ENCODE results near the gene HSD17B12.
A peak's percentile ranks its signal among the peaks of the same experiment; 100 is the strongest.

Gene HSD17B12

GRCh38 chr11:43810929-43811596 is 130.5 kb downstream of the HSD17B12 start:
- no peaks in the 10 kb centered on the region for H3K4me1 ChIP-seq (ENCODE audit: control insufficient read depth, insufficient read depth, low read length)
- H3K27me3 ChIP-seq (ENCODE audit: control insufficient read depth, insufficient read depth, low read length), result no peaks in the 10 kb centered on the region
- H3K36me3 ChIP-seq (ENCODE audit: insufficient read depth, low read length), result peaks cover 5% of the 10 kb centered on the region
- no peak overlapping the region for H3K9ac ChIP-seq (ENCODE audit: low read depth, low read length)
- no peak overlapping the region for H3K4me2 ChIP-seq (ENCODE audit: low read length)
- no peaks in the 10 kb centered on the region for H3K9me3 ChIP-seq (replicated peaks; ENCODE audit: low read length)
- H3K4me3 ChIP-seq (ENCODE audit: low read length), result no peak overlapping the region

GRCh38 chr11:43812471-43812870 is 131.9 kb downstream of the HSD17B12 start:
- H3K9me3 ChIP-seq (replicated peaks; ENCODE audit: low read length), result no peaks in the 10 kb centered on the region
- no peaks in the 10 kb centered on the region for H3K27me3 ChIP-seq (ENCODE audit: control insufficient read depth, insufficient read depth, low read length)
- H3K4me2 ChIP-seq (ENCODE audit: low read length), result no peak overlapping the region
- H3K9ac ChIP-seq (ENCODE audit: low read depth, low read length), result no peak overlapping the region
- H3K36me3 ChIP-seq (ENCODE audit: insufficient read depth, low read length), result peaks cover 4% of the 10 kb centered on the region
- H3K4me1 ChIP-seq (ENCODE audit: control insufficient read depth, insufficient read depth, low read length), result no peaks in the 10 kb centered on the region
- no peak overlapping the region for H3K4me3 ChIP-seq (ENCODE audit: low read length)

- Histone ChIP-seq H3K4me2 (ENCODE audit: low read length) (no peak overlapping the region), H3K9ac (ENCODE audit: low read depth, low read length) (no peak overlapping the region), H3K4me1 (ENCODE audit: control insufficient read depth, insufficient read depth, low read length) (no peaks in the 10 kb centered on the region), H3K27me3 (ENCODE audit: control insufficient read depth, insufficient read depth, low read length) (no peaks in the 10 kb centered on the region), H3K36me3 (ENCODE audit: insufficient read depth, low read length) (peaks cover 4% of the 10 kb centered on the region), H3K4me3 (ENCODE audit: low read length) (no peak overlapping the region), H3K9me3 (replicated peaks; ENCODE audit: low read length) (no peaks in the 10 kb centered on the region)
Measured at GRCh38 chr11:43818220-43818619, 137.7 kb downstream of the HSD17B12 start.

GRCh38 chr11:43819926-43820325 is 139.4 kb downstream of the HSD17B12 start:
- no peak overlapping the region for H3K9ac ChIP-seq (ENCODE audit: low read depth, low read length)
- H3K9me3 ChIP-seq (replicated peaks; ENCODE audit: low read length), result no peaks in the 10 kb centered on the region
- H3K4me3 ChIP-seq (ENCODE audit: low read length), result no peak overlapping the region
- no peaks in the 10 kb centered on the region for H3K27me3 ChIP-seq (ENCODE audit: control insufficient read depth, insufficient read depth, low read length)
- H3K4me2 ChIP-seq (ENCODE audit: low read length), result no peak overlapping the region
- no peaks in the 10 kb centered on the region for H3K4me1 ChIP-seq (ENCODE audit: control insufficient read depth, insufficient read depth, low read length)
- H3K36me3 ChIP-seq (ENCODE audit: insufficient read depth, low read length), result peaks cover 4% of the 10 kb centered on the region

- Histone ChIP-seq H3K27me3 (ENCODE audit: control insufficient read depth, insufficient read depth, low read length) (no peaks in the 10 kb centered on the region), H3K4me1 (ENCODE audit: control insufficient read depth, insufficient read depth, low read length) (no peaks in the 10 kb centered on the region), H3K4me2 (ENCODE audit: low read length) (no peak overlapping the region), H3K9ac (ENCODE audit: low read depth, low read length) (no peak overlapping the region), H3K36me3 (ENCODE audit: insufficient read depth, low read length) (no peaks in the 10 kb centered on the region), H3K4me3 (ENCODE audit: low read length) (no peak overlapping the region), H3K9me3 (replicated peaks; ENCODE audit: low read length) (no peaks in the 10 kb centered on the region)
Measured at GRCh38 chr11:43823316-43823715, 142.8 kb downstream of the HSD17B12 start.

GRCh38 chr11:43823851-43824250 is 143.3 kb downstream of the HSD17B12 start:
- Histone ChIP-seq H3K4me2 (ENCODE audit: low read length) (no peak overlapping the region), H3K4me1 (ENCODE audit: control insufficient read depth, insufficient read depth, low read length) (no peaks in the 10 kb centered on the region), H3K36me3 (ENCODE audit: insufficient read depth, low read length) (no peaks in the 10 kb centered on the region), H3K4me3 (ENCODE audit: low read length) (no peak overlapping the region), H3K9me3 (replicated peaks; ENCODE audit: low read length) (no peaks in the 10 kb centered on the region), H3K27me3 (ENCODE audit: control insufficient read depth, insufficient read depth, low read length) (no peaks in the 10 kb centered on the region), H3K9ac (ENCODE audit: low read depth, low read length) (no peak overlapping the region)

- no peaks in the 10 kb centered on the region for H3K36me3 ChIP-seq (ENCODE audit: insufficient read depth, low read length)
Measured at GRCh38 chr11:43825217-43825816, 144.8 kb downstream of the HSD17B12 start.

GRCh38 chr11:43830928-43831440 is 150.4 kb downstream of the HSD17B12 start:
- H3K9me3 ChIP-seq (replicated peaks; ENCODE audit: low read length), result no peaks in the 10 kb centered on the region

More at GRCh38 chr11:43825217-43825816, 144.8 kb downstream of the HSD17B12 start:
- Histone ChIP-seq H3K9ac (ENCODE audit: low read depth, low read length) (no peak overlapping the region), H3K4me3 (ENCODE audit: low read length) (no peak overlapping the region), H3K9me3 (replicated peaks; ENCODE audit: low read length) (no peaks in the 10 kb centered on the region), H3K4me2 (ENCODE audit: low read length) (no peak overlapping the region), H3K27me3 (ENCODE audit: control insufficient read depth, insufficient read depth, low read length) (no peaks in the 10 kb centered on the region), H3K4me1 (ENCODE audit: control insufficient read depth, insufficient read depth, low read length) (peaks cover 2% of the 10 kb centered on the region)

GRCh38 chr11:43832536-43832935 is 152.0 kb downstream of the HSD17B12 start:
- Histone ChIP-seq H3K9me3 (replicated peaks; ENCODE audit: low read length) (no peaks in the 10 kb centered on the region), H3K4me1 (ENCODE audit: control insufficient read depth, insufficient read depth, low read length) (peaks cover 14% of the 10 kb centered on the region), H3K36me3 (ENCODE audit: insufficient read depth, low read length) (peaks cover 6% of the 10 kb centered on the region), H3K4me3 (ENCODE audit: low read length) (no peak overlapping the region), H3K4me2 (ENCODE audit: low read length) (no peak overlapping the region), H3K27me3 (ENCODE audit: control insufficient read depth, insufficient read depth, low read length) (no peaks in the 10 kb centered on the region), H3K9ac (ENCODE audit: low read depth, low read length) (no peak overlapping the region)

More at GRCh38 chr11:43830928-43831440, 150.4 kb downstream of the HSD17B12 start:
- peak overlapping the region; percentile 22 for H3K9ac ChIP-seq (ENCODE audit: low read depth, low read length)
- H3K4me2 ChIP-seq (ENCODE audit: low read length), result peak overlapping the region; percentile 67
- H3K36me3 ChIP-seq (ENCODE audit: insufficient read depth, low read length), result peaks cover 6% of the 10 kb centered on the region
- H3K4me3 ChIP-seq (ENCODE audit: low read length), result peak overlapping the region; percentile 45
- peaks cover 14% of the 10 kb centered on the region for H3K4me1 ChIP-seq (ENCODE audit: control insufficient read depth, insufficient read depth, low read length)
- no peaks in the 10 kb centered on the region for H3K27me3 ChIP-seq (ENCODE audit: control insufficient read depth, insufficient read depth, low read length)

- Histone ChIP-seq H3K4me1 (ENCODE audit: control insufficient read depth, insufficient read depth, low read length) (peaks cover 14% of the 10 kb centered on the region), H3K4me3 (ENCODE audit: low read length) (no peak overlapping the region)
Measured at GRCh38 chr11:43833657-43834073, 153.1 kb downstream of the HSD17B12 start.

GRCh38 chr11:43834286-43834685 is 153.7 kb downstream of the HSD17B12 start:
- no peak overlapping the region for H3K4me3 ChIP-seq (ENCODE audit: low read length)
- H3K36me3 ChIP-seq (ENCODE audit: insufficient read depth, low read length), result peaks cover 6% of the 10 kb centered on the region
- peaks cover 14% of the 10 kb centered on the region for H3K4me1 ChIP-seq (ENCODE audit: control insufficient read depth, insufficient read depth, low read length)
- no peaks in the 10 kb centered on the region for H3K9me3 ChIP-seq (replicated peaks; ENCODE audit: low read length)
- H3K27me3 ChIP-seq (ENCODE audit: control insufficient read depth, insufficient read depth, low read length), result no peaks in the 10 kb centered on the region
- no peak overlapping the region for H3K4me2 ChIP-seq (ENCODE audit: low read length)
- H3K9ac ChIP-seq (ENCODE audit: low read depth, low read length), result no peak overlapping the region

More at GRCh38 chr11:43833657-43834073, 153.1 kb downstream of the HSD17B12 start:
- Histone ChIP-seq H3K4me2 (ENCODE audit: low read length) (no peak overlapping the region), H3K27me3 (ENCODE audit: control insufficient read depth, insufficient read depth, low read length) (no peaks in the 10 kb centered on the region), H3K9ac (ENCODE audit: low read depth, low read length) (no peak overlapping the region), H3K9me3 (replicated peaks; ENCODE audit: low read length) (no peaks in the 10 kb centered on the region), H3K36me3 (ENCODE audit: insufficient read depth, low read length) (peaks cover 6% of the 10 kb centered on the region)

Data from skeletal muscle satellite cell (primary cell).